Kidney capillary endothelial cell (primary cell): Measurements from ENCODE around the gene BUD13.

Experiments used
- DNase-seq: peaks from one replicate; pipeline ENCODE4 v3.0.0-alpha.2; 2018; ENCODE audit warnings: low spot score

The BUD13 gene

GRCh38 chr11:116750070-116750718 is 22.6 kb downstream of the BUD13 start:
- no peak for DNase-seq

- DNase-seq = no peak
These were observed 30.7 kb downstream of the BUD13 start for GRCh38 chr11:116742104-116742503.

GRCh38 chr11:116740741-116741140 is 32.0 kb downstream of the BUD13 start:
- DNase-seq = no peak

GRCh38 chr11:116738975-116739374 is 33.8 kb downstream of the BUD13 start:
- no peak for DNase-seq

- no peak for DNase-seq
These were observed 36.0 kb downstream of the BUD13 start for GRCh38 chr11:116736763-116737162.

GRCh38 chr11:116733969-116734508 is 38.7 kb downstream of the BUD13 start:
- DNase-seq = no peak

- DNase-seq = no peak
These were observed 39.6 kb downstream of the BUD13 start for GRCh38 chr11:116733043-116733755.

GRCh38 chr11:116732271-116733042 is 40.3 kb downstream of the BUD13 start:
- peak; percentile 68 for DNase-seq

GRCh38 chr11:116731821-116732220 is 41.0 kb downstream of the BUD13 start:
- no peak for DNase-seq

- DNase-seq = no peak
These were observed 41.6 kb downstream of the BUD13 start for GRCh38 chr11:116731097-116731761.

- DNase-seq = no peak
These were observed 42.2 kb downstream of the BUD13 start for GRCh38 chr11:116730601-116731000.

- DNase-seq = no peak
These were observed 42.6 kb downstream of the BUD13 start for GRCh38 chr11:116730241-116730561.

GRCh38 chr11:116729501-116730240 is 43.1 kb downstream of the BUD13 start:
- DNase-seq = no peak

- no peak for DNase-seq
These were observed 44.8 kb downstream of the BUD13 start for GRCh38 chr11:116727990-116728389.

- DNase-seq = no peak
These were observed 47.2 kb downstream of the BUD13 start for GRCh38 chr11:116725434-116726221.

- no peak for DNase-seq
These were observed 48.0 kb downstream of the BUD13 start for GRCh38 chr11:116724813-116725212.

GRCh38 chr11:116723511-116723910 is 49.3 kb downstream of the BUD13 start:
- DNase-seq = no peak

GRCh38 chr11:116721988-116722387 is 50.8 kb downstream of the BUD13 start:
- no peak for DNase-seq

- DNase-seq = no peak
These were observed 51.9 kb downstream of the BUD13 start for GRCh38 chr11:116720895-116721294.

- DNase-seq = peak; percentile 3
These were observed 53.8 kb downstream of the BUD13 start for GRCh38 chr11:116718955-116719501.
